ENCODE measurements around the gene GTF3C1.

DNA sequence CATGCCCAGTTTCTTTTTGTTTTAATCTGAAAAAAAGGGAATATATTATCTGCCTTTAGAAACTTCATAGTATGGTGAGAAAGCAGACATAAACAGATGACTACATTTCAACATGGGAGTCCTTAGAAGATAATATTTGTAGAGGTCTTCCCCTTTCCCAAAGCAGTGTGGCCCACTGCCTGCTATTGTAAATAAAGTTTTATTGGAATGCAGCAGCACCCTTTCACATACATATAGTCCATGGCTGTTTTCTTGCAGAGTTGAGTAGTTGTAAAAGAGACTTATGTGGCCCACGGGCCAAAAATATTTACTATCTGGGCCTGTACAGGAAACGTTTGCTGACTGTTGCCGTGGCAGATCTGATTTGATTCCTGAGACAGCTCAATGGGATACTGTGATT lies 8.7 kb upstream of the GTF3C1 start:
- TF ChIP-seq POLR2AphosphoS5 (IDR thresholded peaks at IDR 0.05; ENCODE audit: low read depth, low read length) = no peak
- TF ChIP-seq, protein P1, sequence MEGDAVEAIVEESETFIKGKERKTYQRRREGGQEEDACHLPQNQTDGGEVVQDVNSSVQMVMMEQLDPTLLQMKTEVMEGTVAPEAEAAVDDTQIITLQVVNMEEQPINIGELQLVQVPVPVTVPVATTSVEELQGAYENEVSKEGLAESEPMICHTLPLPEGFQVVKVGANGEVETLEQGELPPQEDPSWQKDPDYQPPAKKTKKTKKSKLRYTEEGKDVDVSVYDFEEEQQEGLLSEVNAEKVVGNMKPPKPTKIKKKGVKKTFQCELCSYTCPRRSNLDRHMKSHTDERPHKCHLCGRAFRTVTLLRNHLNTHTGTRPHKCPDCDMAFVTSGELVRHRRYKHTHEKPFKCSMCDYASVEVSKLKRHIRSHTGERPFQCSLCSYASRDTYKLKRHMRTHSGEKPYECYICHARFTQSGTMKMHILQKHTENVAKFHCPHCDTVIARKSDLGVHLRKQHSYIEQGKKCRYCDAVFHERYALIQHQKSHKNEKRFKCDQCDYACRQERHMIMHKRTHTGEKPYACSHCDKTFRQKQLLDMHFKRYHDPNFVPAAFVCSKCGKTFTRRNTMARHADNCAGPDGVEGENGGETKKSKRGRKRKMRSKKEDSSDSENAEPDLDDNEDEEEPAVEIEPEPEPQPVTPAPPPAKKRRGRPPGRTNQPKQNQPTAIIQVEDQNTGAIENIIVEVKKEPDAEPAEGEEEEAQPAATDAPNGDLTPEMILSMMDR (IDR thresholded peaks at IDR 0.05; ENCODE audit: control extremely low read depth in 1 of 3, insufficient read depth in 1 of 3, low read depth in 1 of 3, low read length in 3 of 3) = no peak
- TF ChIP-seq NANOG (IDR thresholded peaks at IDR 0.05; ENCODE audit: insufficient read depth, low read depth, low read length, poor library complexity, severe bottlenecking) = no peak
- TF ChIP-seq EP300 (IDR thresholded peaks at IDR 0.05; ENCODE audit: borderline replicate concordance in 1 of 2, low read depth in 2 of 2, low read length in 2 of 2) = no peak
